HG03342 (cell line): ENCODE results near the gene KCNQ1OT1.

Source experiments
- ATAC-seq: cut with Tn5 transposase; IDR thresholded peaks from one replicate; pipeline ENCODE4 v1.9.1; 2021; ENCODE audit warnings: mild to moderate bottlenecking, moderate library complexity; ENCODE audit not compliant: unreplicated experiment

Gene KCNQ1OT1

DNA sequence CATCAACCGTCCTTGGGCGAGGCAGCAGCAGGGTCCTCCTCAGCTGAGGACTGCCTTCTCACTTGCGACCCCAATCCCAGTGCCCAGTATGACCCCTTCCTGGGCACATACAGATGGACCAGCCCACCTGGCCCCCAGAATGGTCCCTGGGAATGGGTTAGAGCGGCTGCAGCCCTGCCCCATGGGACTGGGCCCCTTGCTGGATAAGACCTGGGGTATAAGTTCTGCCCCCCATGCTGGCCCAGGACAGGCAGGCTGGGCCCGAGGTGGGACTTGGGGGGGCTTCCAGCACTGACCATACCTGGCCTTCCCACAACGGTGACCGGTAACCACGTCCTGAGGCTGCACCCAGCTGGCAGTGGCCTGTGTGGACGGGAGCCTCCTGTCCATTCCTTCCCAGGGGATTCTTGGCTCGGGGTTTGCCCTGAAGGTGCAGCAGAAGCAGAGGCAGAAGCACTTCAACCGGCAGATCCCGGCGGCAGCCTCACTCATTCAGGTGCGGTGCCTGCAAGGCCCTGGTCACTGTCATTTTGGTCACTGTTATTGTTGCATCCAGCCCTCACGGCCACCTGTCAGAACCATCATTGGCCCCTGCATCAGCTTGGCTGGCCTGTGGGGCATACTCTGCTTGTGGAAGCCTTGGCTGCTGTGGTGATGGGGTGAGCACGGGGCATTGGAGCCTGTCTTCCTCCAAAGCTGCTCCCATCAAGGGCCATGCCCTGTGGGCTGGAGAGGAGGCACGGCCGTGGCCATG is 114.8 kb downstream of the KCNQ1OT1 start:
- no peak for ATAC-seq

DNA sequence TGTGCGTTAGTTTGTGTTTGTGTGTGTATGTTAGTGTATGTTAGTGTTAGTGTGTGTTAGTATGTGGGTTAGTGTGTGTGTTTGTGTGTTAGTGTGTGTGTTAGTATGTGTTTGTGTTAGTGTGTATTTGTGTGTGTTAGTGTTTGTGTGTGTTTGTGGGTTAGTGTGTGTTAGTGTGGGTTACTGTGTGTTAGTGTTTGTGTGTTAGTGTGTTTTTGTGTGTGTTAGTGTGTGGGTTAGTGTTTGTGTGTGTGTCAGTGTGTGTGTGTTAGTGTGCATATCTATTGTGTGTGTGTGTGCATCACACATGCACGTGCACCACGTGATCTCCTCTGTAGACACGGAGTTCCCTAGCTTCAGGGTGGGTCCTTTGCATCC is 115.4 kb downstream of the KCNQ1OT1 start:
- no peak for ATAC-seq

DNA sequence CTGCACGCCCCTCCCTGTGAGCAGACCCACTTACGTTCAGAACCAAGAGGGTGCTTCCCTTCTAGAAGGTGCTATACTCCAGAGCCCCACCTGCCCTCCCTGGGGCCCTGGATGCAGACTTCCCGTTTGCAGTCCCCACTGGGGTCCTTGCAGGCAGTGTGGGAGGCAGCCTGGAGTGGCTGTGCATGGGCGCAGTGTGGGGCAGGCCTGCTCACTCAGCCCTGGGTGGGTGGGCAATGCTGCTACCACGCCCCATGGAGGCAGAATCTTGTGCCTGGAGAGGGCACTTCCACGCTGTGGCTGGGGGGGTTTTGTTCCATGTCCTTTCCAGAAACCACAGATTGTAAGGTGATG is 116.2 kb downstream of the KCNQ1OT1 start:
- no peak for ATAC-seq

DNA sequence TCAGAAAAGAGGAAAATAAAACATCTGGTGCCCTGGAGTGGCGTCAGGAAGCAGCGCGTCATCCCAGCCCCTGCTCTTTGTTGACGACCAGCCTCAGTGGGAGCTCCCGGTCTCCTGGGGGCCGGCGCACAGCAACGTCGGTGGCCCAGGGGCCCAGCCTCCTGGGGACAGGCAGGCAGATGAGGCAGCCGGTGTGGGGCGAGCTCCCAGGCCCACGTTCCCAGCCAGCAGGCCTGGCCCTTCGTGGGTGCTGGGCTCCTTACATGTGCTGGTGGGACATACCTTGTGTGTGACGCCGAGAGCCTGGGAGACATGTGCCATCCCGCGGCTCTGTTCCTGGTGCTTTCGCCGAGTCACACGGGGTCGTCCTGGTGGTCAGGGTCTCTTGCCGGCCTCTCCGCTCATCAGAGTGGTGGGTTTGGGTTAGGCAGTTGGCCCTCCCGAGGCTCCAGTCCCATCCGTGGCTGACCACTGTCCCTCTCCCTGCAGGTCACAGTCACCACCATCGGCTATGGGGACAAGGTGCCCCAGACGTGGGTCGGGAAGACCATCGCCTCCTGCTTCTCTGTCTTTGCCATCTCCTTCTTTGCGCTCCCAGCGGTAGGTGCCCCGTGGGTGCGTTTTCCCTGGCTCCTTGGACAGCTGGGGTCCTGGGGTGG is 116.7 kb downstream of the KCNQ1OT1 start:
- ATAC-seq, result no peak

DNA sequence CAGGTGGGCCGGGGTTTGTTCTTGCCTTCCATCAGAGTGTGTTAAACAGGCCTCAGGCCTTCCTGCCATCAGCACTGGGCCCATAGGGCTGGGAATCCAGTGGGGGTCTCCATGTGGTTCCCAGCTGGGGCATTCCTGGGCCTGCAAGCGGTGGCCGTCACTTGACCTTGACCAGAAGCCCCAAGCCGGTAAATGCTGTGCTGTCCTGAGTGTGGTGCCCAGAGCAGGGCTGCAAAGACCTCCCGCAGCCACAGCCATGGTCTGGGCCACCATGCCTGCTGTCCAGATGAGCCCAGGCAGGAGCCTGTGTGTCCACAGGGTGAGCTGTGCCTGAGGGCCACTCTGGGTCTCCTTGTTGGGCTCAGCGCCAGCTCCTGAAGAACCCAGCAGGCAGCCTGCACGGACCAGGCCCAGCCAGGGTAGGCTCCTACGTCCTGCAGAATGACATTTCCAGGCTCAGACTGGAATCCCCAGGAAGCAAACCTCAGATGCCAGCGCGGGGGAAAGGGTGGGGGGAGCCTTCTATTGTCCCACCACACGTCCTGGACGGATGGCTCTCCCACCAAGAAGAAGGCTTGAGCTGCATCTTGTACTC is 117.3 kb downstream of the KCNQ1OT1 start:
- ATAC-seq, result no peak

DNA sequence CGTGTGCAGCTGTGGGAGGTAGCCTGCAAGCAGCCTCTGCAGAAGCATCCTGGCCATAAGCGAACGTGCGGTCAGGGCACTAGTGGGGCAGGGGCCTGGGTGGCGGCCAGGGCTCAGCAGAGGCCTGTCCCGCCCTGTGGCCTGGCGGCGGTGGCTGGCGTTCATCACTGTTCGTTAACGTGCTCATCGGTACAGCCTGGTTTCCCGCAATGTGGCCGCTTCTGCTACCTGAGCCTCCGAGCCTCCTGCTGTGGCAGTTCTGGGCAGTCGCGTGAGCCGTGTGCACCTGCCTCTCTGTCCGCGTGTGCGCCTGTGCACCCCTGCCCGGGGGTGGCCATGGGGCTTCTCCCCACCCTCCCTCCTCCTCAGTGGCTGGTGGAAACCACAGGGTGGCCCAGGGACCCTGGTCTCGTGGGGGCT is 117.9 kb downstream of the KCNQ1OT1 start:
- ATAC-seq, result no peak

DNA sequence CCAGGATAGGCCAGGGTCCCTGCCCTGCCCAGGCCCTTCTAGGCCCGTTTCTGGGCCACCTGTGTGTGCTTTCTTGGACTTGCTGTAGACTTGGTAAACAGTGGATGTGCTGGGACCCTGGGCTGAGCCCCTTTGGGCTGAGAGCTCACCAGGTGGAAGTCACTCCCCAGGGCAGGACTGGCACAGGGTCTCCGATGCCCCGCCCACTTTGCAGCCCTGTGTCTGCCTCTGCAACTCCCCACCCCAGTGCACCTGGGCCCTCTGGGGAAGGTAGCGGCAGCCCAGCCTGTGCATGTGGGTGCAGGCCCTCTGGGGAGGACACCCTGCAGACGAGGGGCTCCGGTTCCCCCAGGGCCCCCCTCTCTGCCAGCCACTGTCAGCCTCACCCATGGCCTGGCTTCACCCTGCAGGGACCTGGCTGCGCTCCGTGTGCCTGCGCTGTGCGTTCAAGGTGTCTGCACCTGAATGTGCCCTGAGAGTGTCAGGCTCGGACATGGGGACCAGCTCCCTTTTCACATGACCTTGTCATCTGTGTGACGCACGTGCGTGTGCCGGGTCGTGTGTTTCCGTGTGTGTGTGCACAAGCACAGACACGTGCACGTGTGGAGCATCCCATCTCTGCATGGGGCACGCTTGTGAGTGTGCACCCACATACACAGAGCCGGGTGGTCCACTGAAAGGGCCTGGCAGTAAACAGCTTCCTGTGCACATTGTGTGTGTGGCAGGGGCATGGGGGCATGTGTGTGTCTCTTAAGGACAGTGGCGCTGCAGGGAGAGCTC is 118.5 kb downstream of the KCNQ1OT1 start:
- no peak for ATAC-seq

DNA sequence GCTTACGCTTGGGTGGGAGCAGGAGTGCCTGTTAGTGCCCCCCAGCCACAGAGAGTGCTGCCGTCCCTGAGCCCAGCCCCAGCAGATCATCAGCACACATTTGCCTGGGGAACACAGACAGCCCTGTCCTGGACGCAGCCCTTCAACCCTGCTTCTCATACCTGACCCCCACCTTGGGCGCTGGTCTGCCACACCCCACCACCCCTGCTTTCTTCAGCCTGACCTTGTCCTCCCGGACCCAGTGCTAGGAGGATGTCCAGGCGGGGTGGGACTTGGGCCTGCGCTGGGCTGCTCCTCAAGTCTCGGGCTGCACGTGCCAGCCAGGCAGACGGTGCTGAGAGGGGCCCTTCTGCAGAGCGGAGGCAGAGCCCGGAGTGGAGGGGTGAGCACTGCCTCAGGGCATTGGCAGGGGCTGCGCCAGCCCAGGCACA is 119.2 kb downstream of the KCNQ1OT1 start:
- no peak for ATAC-seq

DNA sequence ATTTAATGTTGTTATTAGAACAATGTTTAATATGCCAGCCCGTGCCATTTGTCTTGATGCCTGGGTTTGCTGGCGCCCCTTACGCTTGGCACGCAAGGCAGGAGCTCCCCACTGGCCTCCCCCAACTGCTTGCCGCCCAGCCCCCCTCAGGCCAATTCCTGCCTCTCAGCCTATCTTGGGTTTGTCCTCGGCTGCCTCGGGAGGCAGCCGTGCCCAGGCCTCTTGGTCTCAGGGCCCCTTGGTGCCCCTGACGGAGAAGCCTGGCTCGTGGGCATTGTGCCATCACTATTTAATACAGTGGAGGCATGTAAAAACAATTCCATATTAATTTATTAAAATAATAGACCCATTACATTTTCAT is 119.8 kb downstream of the KCNQ1OT1 start:
- ATAC-seq, result no peak

DNA sequence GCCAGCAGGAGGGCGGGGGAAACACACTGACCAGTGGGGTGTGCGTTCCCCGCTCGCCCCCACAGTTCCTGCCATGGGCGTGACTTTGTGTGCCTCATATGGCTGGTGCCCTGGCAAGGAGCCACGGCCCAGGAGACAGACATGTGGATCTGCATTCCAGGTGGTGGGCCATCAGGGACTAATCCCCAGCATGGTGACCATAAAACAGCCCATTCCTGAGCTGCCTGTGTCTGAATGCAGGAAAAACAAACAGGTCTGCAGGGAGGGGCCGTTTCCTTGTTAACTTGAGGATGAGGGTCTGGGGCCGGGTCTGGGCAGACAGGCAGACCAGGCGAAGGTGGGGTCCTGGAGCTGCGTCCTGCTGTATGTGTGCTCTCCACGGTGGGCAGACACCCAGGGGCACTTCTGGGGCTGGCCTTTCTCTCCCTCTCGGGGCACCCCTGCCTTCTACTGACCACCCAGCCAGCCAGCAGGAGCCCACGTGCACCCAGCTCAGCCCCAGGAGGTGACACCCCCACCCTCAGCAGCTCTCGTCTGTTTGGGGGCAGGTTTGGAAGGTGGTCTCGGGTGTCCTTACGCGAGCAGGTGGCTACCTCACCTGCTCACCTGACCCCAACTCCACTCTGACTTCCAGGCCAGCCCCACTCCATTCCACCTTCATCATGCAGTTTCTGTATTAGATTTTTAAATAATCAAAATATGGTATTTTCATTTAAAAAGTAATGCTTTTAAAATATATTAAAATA is 120.3 kb downstream of the KCNQ1OT1 start:
- no peak for ATAC-seq

DNA sequence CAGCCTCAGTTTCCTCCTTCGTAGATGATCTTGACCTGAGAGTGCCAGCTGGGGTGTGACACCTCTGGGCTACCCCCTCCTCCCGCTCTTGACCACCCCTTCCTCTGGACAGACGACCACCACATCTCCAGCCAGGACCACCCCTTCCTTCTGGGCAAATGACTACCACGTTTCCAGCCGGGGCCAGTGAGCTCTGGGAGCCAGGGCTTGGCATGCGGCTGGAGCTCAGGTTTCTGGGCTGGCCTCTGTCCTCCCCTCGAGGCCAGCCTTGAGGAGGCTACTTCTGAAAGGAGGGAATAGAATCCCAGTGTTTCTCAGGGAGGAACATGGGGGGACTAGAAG is 120.9 kb downstream of the KCNQ1OT1 start:
- ATAC-seq, result no peak

DNA sequence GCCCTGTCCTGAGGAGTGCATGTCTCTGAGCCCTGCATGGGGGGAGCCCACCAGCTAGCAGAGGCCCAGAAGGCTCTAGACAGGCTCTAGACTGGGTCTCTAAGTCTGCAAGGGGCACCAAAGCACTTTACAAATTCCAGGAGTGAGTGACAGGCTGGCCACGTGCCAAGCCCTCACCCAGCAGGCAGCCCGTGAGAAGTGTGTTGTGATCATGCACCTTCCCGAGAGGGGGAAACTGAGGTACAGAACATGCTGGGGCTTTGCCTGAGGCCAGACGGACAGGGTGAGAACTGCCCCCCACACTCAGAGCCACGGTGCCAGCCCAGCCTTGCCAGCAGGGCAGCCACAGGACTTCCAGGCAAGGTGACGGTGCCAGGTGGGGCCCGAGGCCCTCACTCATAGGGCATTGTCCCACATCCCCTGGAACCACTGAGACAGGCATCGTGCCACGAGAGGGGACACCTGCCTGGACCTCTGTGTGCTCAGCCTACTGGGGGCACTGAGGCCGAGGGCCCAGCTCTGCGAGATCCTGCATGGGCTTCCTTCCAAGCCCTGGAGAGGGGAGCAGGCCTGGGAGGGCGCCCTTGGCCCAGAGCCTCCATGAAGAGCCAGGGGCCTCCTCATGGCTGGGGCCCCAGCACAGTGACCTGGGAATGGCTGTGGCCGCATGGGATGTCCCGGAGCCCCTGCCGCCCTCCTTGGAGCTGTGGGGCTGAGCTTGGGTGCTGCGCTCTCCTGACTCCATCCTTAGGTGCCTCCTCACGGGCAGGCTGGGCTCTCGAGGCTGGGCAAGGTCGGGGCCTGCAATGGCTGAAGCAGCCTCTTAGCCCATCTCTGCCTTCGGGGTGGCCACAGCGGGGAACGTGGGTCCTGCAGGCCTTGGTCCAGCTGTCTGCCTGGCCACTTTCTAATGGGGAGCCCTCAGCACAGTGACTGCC is 121.5 kb downstream of the KCNQ1OT1 start:
- no peak for ATAC-seq

DNA sequence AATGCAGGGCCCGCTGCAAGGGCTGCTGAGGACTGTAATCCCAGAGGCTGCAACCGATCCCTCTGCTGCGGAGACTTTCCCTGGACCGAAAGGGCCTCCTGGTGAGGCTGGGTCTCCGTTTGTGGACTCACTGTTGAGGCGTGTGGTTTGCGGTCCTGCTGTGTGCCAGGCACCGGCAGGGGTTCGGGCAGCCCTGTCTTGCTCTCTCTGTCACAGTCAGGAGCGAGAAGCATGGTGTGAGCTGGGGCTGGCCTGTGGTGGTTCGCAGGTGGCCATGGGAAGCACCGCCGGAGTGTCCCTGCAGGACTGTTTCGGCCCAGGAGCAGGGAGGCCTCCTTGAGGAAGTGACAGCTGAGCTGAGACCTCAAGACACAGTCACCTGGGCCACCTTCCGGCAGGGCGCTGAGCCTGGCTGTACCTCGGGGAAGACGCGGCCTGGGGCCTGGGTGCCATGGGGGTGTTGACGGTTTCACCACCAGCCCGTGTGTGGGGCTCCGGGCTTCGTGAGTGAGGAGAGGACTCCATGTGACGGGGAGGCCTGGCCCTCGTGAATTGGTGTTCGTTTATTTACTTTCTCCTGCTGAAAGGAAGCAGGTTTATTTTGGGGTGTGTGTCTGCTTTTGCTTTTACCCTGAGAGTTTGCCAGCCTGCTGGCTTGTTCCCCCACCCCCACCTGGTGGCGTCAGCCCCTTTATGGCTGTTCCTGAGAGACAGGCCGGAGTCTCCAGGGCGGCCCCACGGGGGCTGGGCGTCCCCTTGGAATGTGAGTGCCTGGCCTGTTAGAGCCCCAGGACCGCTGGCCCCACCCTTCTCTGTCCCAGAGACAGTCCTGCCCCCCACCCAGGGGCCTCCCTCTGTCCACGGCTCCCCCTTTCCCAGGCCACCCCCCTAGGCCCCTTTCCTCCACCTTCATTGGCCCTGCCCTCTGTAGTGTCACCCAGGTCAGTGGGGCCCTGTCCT is 122.5 kb downstream of the KCNQ1OT1 start:
- ATAC-seq, result no peak

DNA sequence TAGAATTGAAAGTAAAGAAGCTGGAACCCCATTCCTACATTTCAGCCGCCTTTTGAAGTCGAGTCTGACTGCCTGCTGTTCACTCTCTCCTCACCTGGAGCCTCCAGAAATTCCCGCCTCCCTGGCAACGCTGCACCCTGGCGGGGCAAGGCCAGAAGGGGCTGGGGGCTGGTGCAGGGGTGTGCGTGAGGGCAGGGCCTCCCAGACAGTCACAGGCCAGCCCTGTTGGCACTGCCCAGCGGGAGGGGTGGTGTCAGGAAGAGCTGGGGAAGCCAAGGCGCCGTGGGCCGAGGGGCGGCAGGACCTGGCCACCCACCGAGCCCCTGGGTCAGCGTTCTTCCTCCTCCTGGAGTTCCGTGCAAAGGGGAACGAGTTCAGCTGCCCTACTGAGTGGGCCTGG is 123.2 kb downstream of the KCNQ1OT1 start:
- ATAC-seq, result no peak

DNA sequence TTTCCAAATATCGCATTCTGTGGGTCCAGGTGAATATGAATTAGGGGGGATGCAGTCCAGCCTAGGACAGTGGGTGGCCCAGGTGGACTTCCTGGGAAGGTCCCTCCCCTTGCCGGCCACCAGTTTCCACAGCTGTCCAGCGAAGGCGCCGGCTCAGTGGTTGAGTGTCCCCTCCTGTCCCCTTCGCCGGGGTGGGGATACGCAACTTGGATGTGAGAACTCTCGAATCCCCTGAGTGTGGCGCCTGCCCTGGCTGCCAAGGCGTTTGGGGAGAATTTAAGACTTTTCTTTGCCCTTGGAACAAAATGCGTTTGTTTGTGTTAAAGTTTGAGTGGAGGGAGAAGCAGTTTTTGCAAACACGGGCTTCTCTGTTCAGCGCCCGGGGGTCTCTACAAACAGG is 123.7 kb downstream of the KCNQ1OT1 start:
- ATAC-seq, result no peak

DNA sequence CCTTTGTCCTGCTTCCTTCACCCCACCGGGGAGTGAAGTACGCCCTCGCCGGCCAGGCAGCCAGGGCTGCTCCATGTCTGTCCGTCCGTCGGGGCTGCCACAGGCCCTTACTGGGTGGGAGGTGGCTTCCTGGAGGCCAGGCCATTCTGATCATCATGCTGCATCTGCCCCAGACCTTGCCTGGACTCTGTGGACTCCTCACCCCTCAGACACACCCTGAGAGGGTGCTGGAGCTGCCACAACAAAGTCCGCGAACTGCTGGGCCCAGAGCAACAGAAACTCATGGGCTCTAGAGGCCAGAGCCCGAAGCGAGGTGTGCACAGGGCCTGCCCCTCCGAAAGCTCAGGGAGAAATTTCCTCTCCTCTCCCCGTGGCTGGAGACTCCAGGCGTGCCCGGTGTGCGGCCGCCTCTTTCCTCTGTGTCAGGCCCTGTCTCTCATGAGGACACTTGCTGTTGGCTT is 124.2 kb downstream of the KCNQ1OT1 start:
- no peak for ATAC-seq

DNA sequence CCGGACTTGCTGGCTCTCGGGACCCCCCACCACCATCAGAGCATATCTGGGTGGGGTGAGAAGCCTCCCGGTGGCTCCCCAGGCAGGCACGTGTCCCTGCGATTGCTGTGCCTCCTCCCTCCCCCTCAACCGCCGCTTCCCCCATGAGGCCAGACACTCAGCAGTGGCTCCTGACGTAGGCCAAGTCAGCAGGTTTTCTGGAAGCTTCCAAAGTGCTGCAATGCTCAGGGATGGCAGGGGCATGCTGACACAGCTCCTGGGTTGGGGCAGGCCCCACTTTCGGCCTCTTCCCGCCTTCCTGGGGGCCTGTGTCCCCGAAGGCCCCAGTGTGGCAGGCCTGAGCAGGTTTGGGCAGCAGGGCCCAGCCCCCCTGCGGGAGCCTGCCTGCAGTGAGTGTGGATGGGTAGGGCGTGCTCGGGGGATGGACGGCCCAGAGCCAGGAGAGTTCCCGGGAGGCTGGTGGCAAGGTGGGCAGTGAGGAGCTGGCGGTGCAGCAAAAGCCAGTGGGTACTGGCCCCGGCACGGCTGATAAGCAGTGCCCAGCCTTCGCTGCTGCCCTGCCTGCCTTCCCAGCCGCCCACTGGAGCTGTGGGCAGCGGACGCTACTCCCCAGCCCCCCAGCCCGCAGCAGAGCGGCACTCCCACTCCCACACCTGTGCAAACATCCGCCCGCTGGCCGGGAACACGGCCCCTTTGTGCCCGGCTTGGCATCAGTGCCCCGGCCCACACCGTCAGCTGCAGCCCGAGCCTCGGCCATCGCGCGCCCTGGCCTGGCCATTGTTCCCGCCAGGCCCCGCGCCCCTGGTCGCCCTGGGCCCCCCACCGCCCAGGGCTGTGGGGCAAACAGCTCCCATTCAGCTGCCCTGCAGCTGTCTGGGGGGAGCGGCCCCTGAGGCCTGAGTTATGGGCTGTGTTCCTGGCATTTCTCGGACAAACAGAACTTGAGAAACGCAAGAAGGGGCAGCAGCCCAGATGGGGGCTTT is 125.0 kb downstream of the KCNQ1OT1 start:
- no peak for ATAC-seq
